ENCODE results near the gene KIF23.

DNA sequence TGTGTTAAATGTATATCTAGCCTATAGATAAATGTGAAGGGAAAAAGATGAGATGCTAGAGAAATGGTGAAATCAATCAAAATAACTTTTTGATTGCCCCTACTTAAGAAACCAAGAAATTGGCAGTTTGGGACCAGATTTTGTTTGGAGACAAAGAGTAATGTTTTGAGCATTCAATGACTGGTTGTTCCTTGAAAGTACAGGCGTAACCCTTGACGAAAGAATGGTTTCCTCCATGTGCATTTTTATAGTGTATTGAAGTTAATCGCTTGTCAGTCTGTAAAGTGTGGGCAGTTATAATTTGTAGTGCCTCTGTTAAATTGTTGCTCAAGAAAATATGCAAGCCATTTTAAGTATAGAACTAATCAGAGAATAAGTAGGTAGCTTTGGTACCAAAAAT is 1.2 kb downstream of the KIF23 start:
- TF ChIP-seq, protein P1, sequence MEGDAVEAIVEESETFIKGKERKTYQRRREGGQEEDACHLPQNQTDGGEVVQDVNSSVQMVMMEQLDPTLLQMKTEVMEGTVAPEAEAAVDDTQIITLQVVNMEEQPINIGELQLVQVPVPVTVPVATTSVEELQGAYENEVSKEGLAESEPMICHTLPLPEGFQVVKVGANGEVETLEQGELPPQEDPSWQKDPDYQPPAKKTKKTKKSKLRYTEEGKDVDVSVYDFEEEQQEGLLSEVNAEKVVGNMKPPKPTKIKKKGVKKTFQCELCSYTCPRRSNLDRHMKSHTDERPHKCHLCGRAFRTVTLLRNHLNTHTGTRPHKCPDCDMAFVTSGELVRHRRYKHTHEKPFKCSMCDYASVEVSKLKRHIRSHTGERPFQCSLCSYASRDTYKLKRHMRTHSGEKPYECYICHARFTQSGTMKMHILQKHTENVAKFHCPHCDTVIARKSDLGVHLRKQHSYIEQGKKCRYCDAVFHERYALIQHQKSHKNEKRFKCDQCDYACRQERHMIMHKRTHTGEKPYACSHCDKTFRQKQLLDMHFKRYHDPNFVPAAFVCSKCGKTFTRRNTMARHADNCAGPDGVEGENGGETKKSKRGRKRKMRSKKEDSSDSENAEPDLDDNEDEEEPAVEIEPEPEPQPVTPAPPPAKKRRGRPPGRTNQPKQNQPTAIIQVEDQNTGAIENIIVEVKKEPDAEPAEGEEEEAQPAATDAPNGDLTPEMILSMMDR (IDR thresholded peaks at IDR 0.05): no peak
- TF ChIP-seq FOXP1 (CRISPR knock-in tag; IDR thresholded peaks at IDR 0.05; ENCODE audit: borderline replicate concordance) (no peak), CREB1 (CRISPR knock-in tag; IDR thresholded peaks at IDR 0.05) (no peak), SMAD3 (CRISPR knock-in tag; IDR thresholded peaks at IDR 0.05; ENCODE audit: borderline replicate concordance) (no peak), PRDM15 (CRISPR knock-in tag; IDR thresholded peaks at IDR 0.05) (no peak), ZNF263 (CRISPR knock-in tag; IDR thresholded peaks at IDR 0.05; ENCODE audit: low read depth) (no peak), E2F1 (CRISPR knock-in tag; IDR thresholded peaks at IDR 0.05) (no peak), NR2C2 (CRISPR knock-in tag; IDR thresholded peaks at IDR 0.05) (no peak)
- TF ChIP-seq, protein P2, sequence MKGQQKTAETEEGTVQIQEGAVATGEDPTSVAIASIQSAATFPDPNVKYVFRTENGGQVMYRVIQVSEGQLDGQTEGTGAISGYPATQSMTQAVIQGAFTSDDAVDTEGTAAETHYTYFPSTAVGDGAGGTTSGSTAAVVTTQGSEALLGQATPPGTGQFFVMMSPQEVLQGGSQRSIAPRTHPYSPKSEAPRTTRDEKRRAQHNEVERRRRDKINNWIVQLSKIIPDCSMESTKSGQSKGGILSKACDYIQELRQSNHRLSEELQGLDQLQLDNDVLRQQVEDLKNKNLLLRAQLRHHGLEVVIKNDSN (CRISPR knock-in tag; IDR thresholded peaks at IDR 0.05): no peak
- TF ChIP-seq, protein P3, sequence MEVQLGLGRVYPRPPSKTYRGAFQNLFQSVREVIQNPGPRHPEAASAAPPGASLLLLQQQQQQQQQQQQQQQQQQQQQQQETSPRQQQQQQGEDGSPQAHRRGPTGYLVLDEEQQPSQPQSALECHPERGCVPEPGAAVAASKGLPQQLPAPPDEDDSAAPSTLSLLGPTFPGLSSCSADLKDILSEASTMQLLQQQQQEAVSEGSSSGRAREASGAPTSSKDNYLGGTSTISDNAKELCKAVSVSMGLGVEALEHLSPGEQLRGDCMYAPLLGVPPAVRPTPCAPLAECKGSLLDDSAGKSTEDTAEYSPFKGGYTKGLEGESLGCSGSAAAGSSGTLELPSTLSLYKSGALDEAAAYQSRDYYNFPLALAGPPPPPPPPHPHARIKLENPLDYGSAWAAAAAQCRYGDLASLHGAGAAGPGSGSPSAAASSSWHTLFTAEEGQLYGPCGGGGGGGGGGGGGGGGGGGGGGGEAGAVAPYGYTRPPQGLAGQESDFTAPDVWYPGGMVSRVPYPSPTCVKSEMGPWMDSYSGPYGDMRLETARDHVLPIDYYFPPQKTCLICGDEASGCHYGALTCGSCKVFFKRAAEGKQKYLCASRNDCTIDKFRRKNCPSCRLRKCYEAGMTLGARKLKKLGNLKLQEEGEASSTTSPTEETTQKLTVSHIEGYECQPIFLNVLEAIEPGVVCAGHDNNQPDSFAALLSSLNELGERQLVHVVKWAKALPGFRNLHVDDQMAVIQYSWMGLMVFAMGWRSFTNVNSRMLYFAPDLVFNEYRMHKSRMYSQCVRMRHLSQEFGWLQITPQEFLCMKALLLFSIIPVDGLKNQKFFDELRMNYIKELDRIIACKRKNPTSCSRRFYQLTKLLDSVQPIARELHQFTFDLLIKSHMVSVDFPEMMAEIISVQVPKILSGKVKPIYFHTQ (CRISPR knock-in tag; IDR thresholded peaks at IDR 0.05): no peak
- TF ChIP-seq, protein P4, sequence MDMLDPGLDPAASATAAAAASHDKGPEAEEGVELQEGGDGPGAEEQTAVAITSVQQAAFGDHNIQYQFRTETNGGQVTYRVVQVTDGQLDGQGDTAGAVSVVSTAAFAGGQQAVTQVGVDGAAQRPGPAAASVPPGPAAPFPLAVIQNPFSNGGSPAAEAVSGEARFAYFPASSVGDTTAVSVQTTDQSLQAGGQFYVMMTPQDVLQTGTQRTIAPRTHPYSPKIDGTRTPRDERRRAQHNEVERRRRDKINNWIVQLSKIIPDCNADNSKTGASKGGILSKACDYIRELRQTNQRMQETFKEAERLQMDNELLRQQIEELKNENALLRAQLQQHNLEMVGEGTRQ (CRISPR knock-in tag; IDR thresholded peaks at IDR 0.05): no peak
